Gastroesophageal sphincter (tissue), 3 donors: ENCODE data around the gene PSORS1C1.

ENCODE experiments used
- CTCF ChIP-seq, 4 experiments: fragments of 200-600 bp in 2 of 4; fragments of 450-650 bp in 2 of 4; sonication (generic) in 1 of 4; IDR thresholded peaks; one replicate each; pipeline ENCODE4 v1.5.1; 2017 to 2019; ENCODE audit warnings: antibody characterized with exemption in 4 of 4, mild to moderate bottlenecking in 2 of 4, moderate library complexity in 2 of 4
- EP300 ChIP-seq: sonication (generic); formaldehyde crosslinking; IDR thresholded peaks from one replicate; pipeline ENCODE4 v1.6.1; 2017; ENCODE audit warnings: antibody characterized with exemption, mild to moderate bottlenecking
- POLR2A ChIP-seq, 2 donors: fragments of 450-650 bp; IDR thresholded peaks; one replicate each; pipeline ENCODE4 v1.6.1; 2017; ENCODE audit warnings: antibody characterized with exemption in 2 of 2, mild to moderate bottlenecking in 2 of 2, moderate library complexity in 1 of 2
- POLR2AphosphoS5 ChIP-seq: sonication (generic); formaldehyde crosslinking; IDR thresholded peaks from one replicate; pipeline ENCODE4 v1.6.1; 2017; ENCODE audit warnings: antibody characterized with exemption

DNA sequence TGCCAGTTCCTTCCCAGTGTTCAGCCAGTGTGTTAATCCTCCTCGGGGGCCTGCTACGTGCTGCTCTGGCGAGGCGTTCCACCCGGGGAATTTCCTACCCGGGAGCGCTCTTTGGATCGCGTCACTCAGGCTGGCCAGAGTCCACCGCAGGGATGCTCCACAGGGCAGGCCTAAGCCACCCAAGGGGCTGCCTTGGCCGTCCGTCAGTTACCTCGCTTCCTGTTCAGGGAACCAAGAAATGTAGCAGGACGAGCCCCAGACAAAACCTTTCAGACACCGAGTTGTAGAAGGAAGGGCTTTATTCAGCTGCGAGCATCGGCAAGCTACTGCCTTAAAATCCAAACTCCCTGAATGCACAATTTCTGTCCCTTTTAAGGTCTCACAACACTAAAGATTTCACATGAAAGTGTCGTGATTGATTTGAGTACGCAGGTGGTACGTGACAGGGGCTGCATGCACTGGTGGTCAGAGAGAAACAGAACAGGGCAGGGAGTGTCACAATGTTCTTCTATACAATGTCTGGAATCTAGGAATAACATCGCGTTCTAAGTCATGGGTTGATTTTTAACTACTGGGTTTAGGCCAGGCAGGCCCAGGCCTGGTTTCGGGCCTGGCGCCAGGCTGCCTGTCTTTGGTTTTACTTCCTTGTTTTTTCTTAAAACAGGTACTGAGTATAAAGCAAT, 71.6 kb downstream of the PSORS1C1 start:
- TF ChIP-seq CTCF (IDR thresholded peaks at IDR 0.05) (no peak), POLR2AphosphoS5 (no peak), POLR2A (IDR thresholded peaks at IDR 0.05) (no peak), EP300 (no peak)
